ENCODE measurements around the gene MRPL52. TPM values are rescaled to one million over a fixed set of nuclear protein-coding genes. Genes with fewer than 3 reads are reported as not detected.
"Not testable (repeated sequence)": the region's sequence is repeated elsewhere in the genome, so short reads cannot be mapped to it uniquely, and the experiment has no call there.

The MRPL52 gene
- total RNA-seq, 1 experiment from 2014 or later, result 65.1 TPM

GRCh38 chr14:22801716-22802115, 28.0 kb upstream of the MRPL52 start:
- Histone ChIP-seq H3K27me3 (no peaks in the 10 kb centered on the region), H3K36me3 (peaks cover 3% of the 10 kb centered on the region), H3K4me1 (no peaks in the 10 kb centered on the region), H3K27ac (no peak overlapping the region), H3K4me3 (no peak overlapping the region), H3K9me3 (replicated peaks) (no peaks in the 10 kb centered on the region)
- no peak for DNase-seq

- DNase-seq, result no peak
- Histone ChIP-seq H3K4me1 (no peaks in the 10 kb centered on the region), H3K27ac (no peak overlapping the region), H3K36me3 (no peaks in the 10 kb centered on the region; the same call in none of the 2 replicates), H3K4me3 (no peak overlapping the region), H3K9me3 (replicated peaks) (no peaks in the 10 kb centered on the region), H3K27me3 (no peaks in the 10 kb centered on the region)
These were observed 26.6 kb upstream of the MRPL52 start for GRCh38 chr14:22802860-22803686.

GRCh38 chr14:22803687-22803974, 26.1 kb upstream of the MRPL52 start:
- H3K27me3 ChIP-seq, result no peaks in the 10 kb centered on the region
- H3K9me3 ChIP-seq (replicated peaks), result no peaks in the 10 kb centered on the region
- no peaks in the 10 kb centered on the region; the same call in none of the 2 replicates for H3K36me3 ChIP-seq

GRCh38 chr14:22805235-22805634, 24.5 kb upstream of the MRPL52 start:
- H3K9me3 ChIP-seq (replicated peaks); H3K4me3 ChIP-seq; DNase-seq; H3K27me3 ChIP-seq; H3K36me3 ChIP-seq; H3K4me1 ChIP-seq; H3K27ac ChIP-seq: not testable (repeated sequence)

More at GRCh38 chr14:22803687-22803974, 26.1 kb upstream of the MRPL52 start:
- Histone ChIP-seq H3K4me3 (no peak overlapping the region), H3K27ac (no peak overlapping the region), H3K4me1 (no peaks in the 10 kb centered on the region)
- DNase-seq, result no peak

- no peak overlapping the region for H3K27ac ChIP-seq
- DNase-seq, result no peak
- no peak overlapping the region for H3K4me3 ChIP-seq
- H3K4me1 ChIP-seq, result no peaks in the 10 kb centered on the region
- no peaks in the 10 kb centered on the region for H3K27me3 ChIP-seq
- peaks cover 4% of the 10 kb centered on the region for H3K36me3 ChIP-seq
- no peaks in the 10 kb centered on the region for H3K9me3 ChIP-seq (replicated peaks)
These were observed 22.1 kb upstream of the MRPL52 start for GRCh38 chr14:22807432-22808087.

GRCh38 chr14:22808388-22809209, 21.1 kb upstream of the MRPL52 start:
- no peak for DNase-seq
- no peaks in the 10 kb centered on the region for H3K9me3 ChIP-seq (replicated peaks)
- peaks cover 4% of the 10 kb centered on the region for H3K36me3 ChIP-seq
- no peak overlapping the region for H3K27ac ChIP-seq
- H3K27me3 ChIP-seq, result no peaks in the 10 kb centered on the region
- no peaks in the 10 kb centered on the region for H3K4me1 ChIP-seq
- no peak overlapping the region for H3K4me3 ChIP-seq

GRCh38 chr14:22811722-22812121, 18.0 kb upstream of the MRPL52 start:
- Histone ChIP-seq H3K27ac (no peak overlapping the region), H3K4me3 (no peak overlapping the region), H3K27me3 (no peaks in the 10 kb centered on the region), H3K9me3 (replicated peaks) (no peaks in the 10 kb centered on the region), H3K4me1 (peaks cover 10% of the 10 kb centered on the region), H3K36me3 (peaks cover 4% of the 10 kb centered on the region; the same call in 1 of the 2 replicates)
- DNase-seq, result no peak

- Histone ChIP-seq H3K4me1 (peaks cover 10% of the 10 kb centered on the region), H3K36me3 (peaks cover 4% of the 10 kb centered on the region; the same call in 1 of the 2 replicates), H3K27ac (no peak overlapping the region), H3K4me3 (no peak overlapping the region), H3K9me3 (replicated peaks) (no peaks in the 10 kb centered on the region), H3K27me3 (no peaks in the 10 kb centered on the region)
- DNase-seq, result no peak
These were observed 16.9 kb upstream of the MRPL52 start for GRCh38 chr14:22812744-22813143.

- Histone ChIP-seq H3K27ac (no peak overlapping the region), H3K4me3 (no peak overlapping the region), H3K36me3 (peaks cover 4% of the 10 kb centered on the region; the same call in 1 of the 2 replicates), H3K4me1 (peaks cover 10% of the 10 kb centered on the region), H3K27me3 (no peaks in the 10 kb centered on the region), H3K9me3 (replicated peaks) (no peaks in the 10 kb centered on the region)
- DNase-seq, result no peak
These were observed 16.5 kb upstream of the MRPL52 start for GRCh38 chr14:22813145-22813544.

GRCh38 chr14:22814373-22814772, 15.3 kb upstream of the MRPL52 start:
- H3K4me3 ChIP-seq, result peak overlapping the region; percentile 55
- no peak for DNase-seq
- H3K9me3 ChIP-seq (replicated peaks), result no peaks in the 10 kb centered on the region
- peaks cover 18% of the 10 kb centered on the region for H3K4me1 ChIP-seq
- H3K27ac ChIP-seq, result peak overlapping the region; percentile 93
- no peaks in the 10 kb centered on the region for H3K27me3 ChIP-seq
- 0 out of 2 replicates have a peak, but pooled peaks cover 4% of the 10 kb centered on the region for H3K36me3 ChIP-seq

- no peaks in the 10 kb centered on the region for H3K9me3 ChIP-seq (replicated peaks)
- no peaks in the 10 kb centered on the region for H3K27me3 ChIP-seq
- no peaks in the 10 kb centered on the region for H3K36me3 ChIP-seq
- H3K4me3 ChIP-seq, result peak within 1 kb of the TSS; percentile 55
- DNase-seq, result peak; percentile 89 to 93
- H3K27ac ChIP-seq, result peak within 1 kb of the TSS; percentile 93
- H3K4me1 ChIP-seq, result peaks cover 23% of the 10 kb centered on the region
These were observed 14.6 kb upstream of the MRPL52 start, which contains the start of gene SLC7A7 for GRCh38 chr14:22814941-22815713. Gene SLC7A7 (minus strand): TSS chr14:22815435. CDS start chr14:22813398, 2,037 bp downstream.

GRCh38 chr14:22819151-22819988, 10.3 kb upstream of the MRPL52 start:
- no peaks in the 10 kb centered on the region for H3K27me3 ChIP-seq
- H3K4me1 ChIP-seq, result peaks cover 48% of the 10 kb centered on the region
- H3K9me3 ChIP-seq (replicated peaks), result no peaks in the 10 kb centered on the region
- peak; percentile 85 to 89 for DNase-seq
- peak overlapping the region; percentile 36 for H3K4me3 ChIP-seq
- peak overlapping the region; percentile 92 for H3K27ac ChIP-seq
- no peaks in the 10 kb centered on the region for H3K36me3 ChIP-seq

- Histone ChIP-seq H3K27me3 (no peaks in the 10 kb centered on the region), H3K36me3 (no peaks in the 10 kb centered on the region), H3K27ac (peak overlapping the region; percentile 92), H3K4me1 (peaks cover 49% of the 10 kb centered on the region), H3K4me3 (no peak overlapping the region), H3K9me3 (replicated peaks) (no peaks in the 10 kb centered on the region)
- peak; percentile 87 to 90 for DNase-seq
These were observed 9.0 kb upstream of the MRPL52 start for GRCh38 chr14:22820731-22821130.

Measured in SJCRH30 (cell line).